Parathyroid adenoma (tissue), 2 donors: ENCODE measurements around the gene KLK14.

Experiments
- H2AFZ ChIP-seq: fragments of 300-600 bp; sonication (generic); one replicate; pipeline ENCODE4 v1.7.0; 2017; ENCODE audit warnings: antibody characterized with exemption, mild to moderate bottlenecking
- H3K27ac ChIP-seq: fragments of 300-600 bp; sonication (generic); one replicate; pipeline ENCODE4 v1.7.0; 2017
- H3K27me3 ChIP-seq: fragments of 300-600 bp; sonication (generic); one replicate; pipeline ENCODE4 v1.7.0; 2017; ENCODE audit warnings: low read length; ENCODE audit not compliant: control insufficient read depth, insufficient read depth
- H3K36me3 ChIP-seq: fragments of 300-600 bp; sonication (generic); one replicate; pipeline ENCODE4 v1.7.0; 2017; ENCODE audit warnings: low read length; ENCODE audit not compliant: control insufficient read depth, insufficient read depth
- H3K4me1 ChIP-seq: fragments of 300-600 bp; sonication (generic); one replicate; pipeline ENCODE4 v1.7.0; 2017; ENCODE audit warnings: control low read depth
- H3K4me2 ChIP-seq: fragments of 300-600 bp; sonication (generic); one replicate; pipeline ENCODE4 v1.7.0; 2017; ENCODE audit warnings: low read length
- H3K4me3 ChIP-seq: fragments of 300-600 bp; sonication (generic); one replicate; pipeline ENCODE4 v1.7.0; 2017; ENCODE audit warnings: low read depth, low read length
- H3K79me2 ChIP-seq: fragments of 300-600 bp; sonication (generic); one replicate; pipeline ENCODE4 v1.7.0; 2017; ENCODE audit warnings: control low read depth
- H3K9ac ChIP-seq: fragments of 300-600 bp; sonication (generic); one replicate; pipeline ENCODE4 v1.7.0; 2017; ENCODE audit warnings: mild to moderate bottlenecking
- H3K9me3 ChIP-seq: fragments of 300-600 bp; sonication (generic); one replicate; pipeline ENCODE4 v1.7.0; 2017; ENCODE audit warnings: low read length; ENCODE audit not compliant: control insufficient read depth
- TF ChIP-seq, protein P1 (sequence below): fragments of 300-600 bp; sonication (generic); IDR thresholded peaks from one replicate; pipeline ENCODE4 v1.7.0; 2017; ENCODE audit warnings: antibody characterized with exemption, mild to moderate bottlenecking
- donor health status: primary hyperparathyroidism.

KLK14 gene

DNA sequence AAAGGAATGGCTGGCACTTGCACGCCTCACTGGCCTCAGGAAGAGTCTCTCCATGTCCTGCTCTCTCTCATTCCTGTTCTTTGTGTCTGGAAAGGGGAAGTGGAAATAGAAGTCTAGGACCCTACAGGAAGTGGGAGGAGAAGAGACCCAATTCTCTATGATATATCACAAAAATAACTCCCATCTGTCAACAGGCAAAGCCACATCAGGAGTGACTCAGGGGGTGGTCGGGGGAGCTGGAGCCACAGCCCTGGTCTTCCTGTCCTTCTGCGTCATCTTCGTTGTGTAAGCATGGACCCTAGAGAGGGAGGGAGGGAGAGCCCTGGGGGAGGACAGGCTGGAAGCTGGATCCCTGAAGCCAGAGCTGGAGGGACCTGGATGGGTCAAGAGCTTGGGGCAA, 45.1 kb upstream of the KLK14 start:
- Histone ChIP-seq H3K4me2 (no peak overlapping the region), H3K9me3 (no peaks in the 10 kb centered on the region), H3K27me3 (no peaks in the 10 kb centered on the region), H3K36me3 (no peaks in the 10 kb centered on the region), H3K4me1 (peaks cover 70% of the 10 kb centered on the region), H3K27ac (peak overlapping the region; percentile 94), H3K79me2 (peaks cover 11% of the 10 kb centered on the region), H2AFZ (no peak overlapping the region), H3K9ac (no peak overlapping the region), H3K4me3 (no peak overlapping the region)
- TF ChIP-seq, protein P1, sequence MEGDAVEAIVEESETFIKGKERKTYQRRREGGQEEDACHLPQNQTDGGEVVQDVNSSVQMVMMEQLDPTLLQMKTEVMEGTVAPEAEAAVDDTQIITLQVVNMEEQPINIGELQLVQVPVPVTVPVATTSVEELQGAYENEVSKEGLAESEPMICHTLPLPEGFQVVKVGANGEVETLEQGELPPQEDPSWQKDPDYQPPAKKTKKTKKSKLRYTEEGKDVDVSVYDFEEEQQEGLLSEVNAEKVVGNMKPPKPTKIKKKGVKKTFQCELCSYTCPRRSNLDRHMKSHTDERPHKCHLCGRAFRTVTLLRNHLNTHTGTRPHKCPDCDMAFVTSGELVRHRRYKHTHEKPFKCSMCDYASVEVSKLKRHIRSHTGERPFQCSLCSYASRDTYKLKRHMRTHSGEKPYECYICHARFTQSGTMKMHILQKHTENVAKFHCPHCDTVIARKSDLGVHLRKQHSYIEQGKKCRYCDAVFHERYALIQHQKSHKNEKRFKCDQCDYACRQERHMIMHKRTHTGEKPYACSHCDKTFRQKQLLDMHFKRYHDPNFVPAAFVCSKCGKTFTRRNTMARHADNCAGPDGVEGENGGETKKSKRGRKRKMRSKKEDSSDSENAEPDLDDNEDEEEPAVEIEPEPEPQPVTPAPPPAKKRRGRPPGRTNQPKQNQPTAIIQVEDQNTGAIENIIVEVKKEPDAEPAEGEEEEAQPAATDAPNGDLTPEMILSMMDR = no peak

DNA sequence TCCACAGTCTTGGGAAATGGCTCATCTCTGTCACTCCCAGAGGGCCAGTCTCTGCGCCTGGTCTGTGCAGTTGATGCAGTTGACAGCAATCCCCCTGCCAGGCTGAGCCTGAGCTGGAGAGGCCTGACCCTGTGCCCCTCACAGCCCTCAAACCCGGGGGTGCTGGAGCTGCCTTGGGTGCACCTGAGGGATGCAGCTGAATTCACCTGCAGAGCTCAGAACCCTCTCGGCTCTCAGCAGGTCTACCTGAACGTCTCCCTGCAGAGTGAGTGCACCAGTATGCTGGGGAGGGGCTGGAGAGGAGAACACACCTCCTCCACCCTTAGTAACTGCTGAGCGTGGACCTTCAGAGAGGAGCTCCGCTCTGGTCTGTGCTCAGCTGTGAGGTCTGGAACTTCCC, 44.3 kb upstream of the KLK14 start:
- TF ChIP-seq, protein P1 = no peak
- Histone ChIP-seq H3K9ac (no peak overlapping the region), H3K27ac (peak overlapping the region; percentile 94), H3K36me3 (no peaks in the 10 kb centered on the region), H3K4me1 (peaks cover 67% of the 10 kb centered on the region), H3K4me2 (no peak overlapping the region), H3K79me2 (peaks cover 11% of the 10 kb centered on the region), H3K9me3 (no peaks in the 10 kb centered on the region), H3K27me3 (no peaks in the 10 kb centered on the region), H3K4me3 (no peak overlapping the region), H2AFZ (peak overlapping the region; percentile 63)

DNA sequence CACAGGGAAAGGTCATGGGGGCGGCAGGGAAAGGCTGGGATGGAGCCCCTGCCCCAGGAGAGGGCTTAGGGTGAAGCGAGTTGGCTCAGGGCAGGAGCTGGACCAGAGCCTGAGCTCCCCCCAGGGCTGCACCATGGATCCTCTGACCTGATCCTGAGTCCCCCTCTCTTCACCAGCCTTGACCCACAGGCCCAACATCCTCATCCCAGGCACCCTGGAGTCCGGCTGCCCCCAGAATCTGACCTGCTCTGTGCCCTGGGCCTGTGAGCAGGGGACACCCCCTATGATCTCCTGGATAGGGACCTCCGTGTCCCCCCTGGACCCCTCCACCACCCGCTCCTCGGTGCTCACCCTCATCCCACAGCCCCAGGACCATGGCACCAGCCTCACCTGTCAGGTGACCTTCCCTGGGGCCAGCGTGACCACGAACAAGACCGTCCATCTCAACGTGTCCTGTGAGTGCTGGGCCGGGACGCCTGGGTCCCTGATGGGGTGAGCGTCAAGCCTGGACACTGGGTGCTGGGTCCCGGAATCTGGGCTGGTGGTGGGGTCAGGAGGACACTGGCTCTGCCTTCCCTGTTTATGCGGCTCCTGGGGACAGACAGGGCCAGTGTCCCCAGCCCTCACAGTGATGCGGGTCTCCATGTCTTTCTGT, 42.9 kb upstream of the KLK14 start:
- Histone ChIP-seq H3K4me1 (peaks cover 59% of the 10 kb centered on the region), H2AFZ (peak overlapping the region; percentile 94), H3K36me3 (no peaks in the 10 kb centered on the region), H3K9me3 (no peaks in the 10 kb centered on the region), H3K79me2 (peaks cover 11% of the 10 kb centered on the region), H3K27me3 (no peaks in the 10 kb centered on the region), H3K4me2 (peak overlapping the region; percentile 22), H3K27ac (peak overlapping the region; percentile 94), H3K9ac (peak overlapping the region; percentile 21), H3K4me3 (no peak overlapping the region)
- TF ChIP-seq, protein P1 = no peak

DNA sequence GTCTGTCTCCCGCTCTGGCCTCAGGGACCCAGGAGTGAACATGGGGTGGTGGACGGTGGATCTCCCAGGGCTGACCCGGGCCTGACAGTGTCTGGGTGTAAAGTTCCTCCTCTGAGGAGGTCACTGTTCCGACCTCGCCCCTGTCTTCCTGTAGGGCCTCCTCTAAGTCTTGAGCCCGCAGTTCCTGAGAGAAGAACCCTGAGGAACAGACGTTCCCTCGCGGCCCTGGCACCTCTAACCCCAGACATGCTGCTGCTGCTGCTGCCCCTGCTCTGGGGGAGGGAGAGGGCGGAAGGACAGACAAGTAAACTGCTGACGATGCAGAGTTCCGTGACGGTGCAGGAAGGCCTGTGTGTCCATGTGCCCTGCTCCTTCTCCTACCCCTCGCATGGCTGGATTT, 42.0 kb upstream of the KLK14 start, which contains the start of gene SIGLEC9:
Gene SIGLEC9, plus strand, starts transcription at position 178 of the 400 bp plus-strand sequence. Its CDS starts 69 bp downstream, at position 247.
- H3K36me3 ChIP-seq = no peaks in the 10 kb centered on the region
- H3K4me3 ChIP-seq = no peak within 1 kb of the TSS

More for the DNA sequence above, 42.0 kb upstream of the KLK14 start, which contains the start of gene SIGLEC9:
- Histone ChIP-seq H3K4me1 (peaks cover 53% of the 10 kb centered on the region), H3K27ac (peak within 1 kb of the TSS; percentile 94), H3K27me3 (no peaks in the 10 kb centered on the region), H3K9ac (peak within 1 kb of the TSS; percentile 21), H3K4me2 (peak within 1 kb of the TSS; percentile 22), H3K79me2 (peaks cover 11% of the 10 kb centered on the region), H3K9me3 (no peaks in the 10 kb centered on the region), H2AFZ (peak within 1 kb of the TSS; percentile 94)
- TF ChIP-seq, protein P1 = no peak
